SH-SY5Y (cell line): ENCODE measurements around the gene DACT1.

Source experiments
- GATA2 ChIP-seq: IDR thresholded peaks from 2 replicates; pipeline ENCODE4 v1.6.1; 2011; ENCODE audit warnings: mild to moderate bottlenecking, low read depth, low read length
- GATA3 ChIP-seq: IDR thresholded peaks from 2 replicates; pipeline ENCODE4 v1.6.1; 2011; ENCODE audit warnings: low read depth, mild to moderate bottlenecking, low read length, moderate library complexity

DNA sequence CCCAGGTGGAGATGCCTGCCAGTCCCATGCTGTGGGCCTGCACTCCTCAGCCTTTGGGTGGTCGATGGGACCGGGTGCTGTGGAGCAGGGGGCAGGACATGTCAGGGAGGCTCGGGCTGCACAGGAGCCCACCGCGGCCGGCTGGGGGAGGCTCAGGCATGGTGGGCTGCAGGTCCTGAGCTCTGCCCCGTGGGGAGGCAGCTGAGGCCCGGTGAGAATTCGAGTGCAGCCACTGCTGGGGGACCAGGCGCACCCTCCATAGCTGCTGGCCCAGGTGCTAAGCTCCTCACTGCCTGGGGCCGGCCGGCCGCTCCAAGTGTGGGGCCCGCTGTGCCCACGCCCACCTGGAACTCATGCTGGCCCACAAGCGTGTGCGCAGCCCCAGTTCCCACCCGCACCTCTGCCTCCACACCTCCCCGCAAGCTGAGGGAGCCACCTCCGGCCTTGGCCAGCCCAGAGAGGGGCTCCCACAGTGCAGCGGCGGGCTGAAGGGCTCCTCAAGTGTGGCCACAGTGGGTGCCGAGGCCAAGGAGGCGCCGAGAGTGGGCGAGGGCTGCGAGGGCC, 49.6 kb downstream of the DACT1 start:
- TF ChIP-seq GATA2 (no peak), GATA3 (no peak)
